Heart left ventricle (tissue), 16 donors: ENCODE data around the gene FNDC3B. TPM values are rescaled to one million over a fixed set of nuclear protein-coding genes. Genes with fewer than 3 reads are reported as not detected.
A peak's percentile ranks its signal among the peaks of the same experiment; 100 is the strongest.

Source experiments
- ATAC-seq, 4 donors: fragments of 200-7000 bp; cut with Tn5 transposase; one replicate each; pipeline ENCODE4 v1.9.1; 2020 to 2022; ENCODE audit warnings: moderate library complexity in 4 of 4, mild to moderate bottlenecking in 3 of 4, moderate number of reproducible peaks in 1 of 4
- DNase-seq, 5 donors: peaks; one replicate each; pipeline ENCODE4 v3.0.0-alpha.2; 2020
- H3K27ac ChIP-seq, 12 donors: fragments of 200-600 bp; sonication (generic) in 4 of 12; one replicate each; pipeline versions ENCODE4 v1.5.0 to v1.8.0; 2016 to 2022; ENCODE audit warnings: mild to moderate bottlenecking in 2 of 12
- H3K27me3 ChIP-seq, 9 donors: fragments of 200-600 bp; sonication (generic) in 2 of 9; one replicate each; pipeline versions ENCODE4 v1.5.1 to v1.8.0; 2016 to 2022; ENCODE audit warnings: mild to moderate bottlenecking in 3 of 9
- H3K36me3 ChIP-seq, 9 donors: fragments of 200-600 bp; sonication (generic) in 2 of 9; one replicate each; pipeline versions ENCODE4 v1.5.0 to v1.8.0; 2018 to 2022; ENCODE audit warnings: mild to moderate bottlenecking in 2 of 9
- H3K4me1 ChIP-seq, 12 donors: fragments of 200-600 bp; sonication (generic) in 4 of 12; one replicate each; pipeline versions ENCODE4 v1.5.0 to v1.8.0; 2016 to 2022; ENCODE audit warnings: mild to moderate bottlenecking in 3 of 12
- H3K4me3 ChIP-seq, 12 donors: fragments of 200-600 bp; sonication (generic) in 4 of 12; one replicate each; pipeline versions ENCODE4 v1.5.0 to v1.8.0; 2017 to 2022; ENCODE audit warnings: mild to moderate bottlenecking in 9 of 12, moderate library complexity in 4 of 12
- H3K9me3 ChIP-seq, 12 donors: fragments of 200-600 bp; sonication (generic) in 4 of 12; one replicate each; pipeline versions ENCODE4 v1.5.0 to v1.8.0; 2016 to 2022; ENCODE audit warnings: mild to moderate bottlenecking in 1 of 12
- POLR2A ChIP-seq, 2 donors: fragments of 450-650 bp; IDR thresholded peaks; one replicate each; pipeline ENCODE4 v1.6.1; 2017; ENCODE audit warnings: antibody characterized with exemption in 2 of 2, mild to moderate bottlenecking in 2 of 2, moderate library complexity in 2 of 2
- WGBS, 4 donors: extraction: QIAGEN DNeasy Blood & Tissue Kit in 2 of 4; methylation state at CpG; one replicate each; pipeline versions ENCODE4 v1.1.5 to v1.1.7; 2013 to 2018; 5-methylcytosine and 5-hydroxymethylcytosine counted together
- intact Hi-C, 10 donors: fragments of 100-400 bp; cut with DNase I; formaldehyde crosslinking; loops; one replicate each; pipeline versions ENCODE4 v1.11.1 to v1.14.2; 2022
- polyA plus RNA-seq, 2 donors: library from polyadenylated mRNA; stranded (reverse); fragments of 200-250 nt; gene quantifications; one replicate each; pipeline ENCODE4 v1.2.3, GENCODE V29; 2013
- total RNA-seq, 9 donors: library from RNA; depleted of rRNA in 2 of 9; stranded (reverse); fragments of >200 nt in 2 of 9; fragmentation: NEBNext Ultra II Directional in 3 of 9; extraction: Animal tissue kit (Norgen Biotek cat#: 25700) in 3 of 9; gene quantifications; one replicate each; pipeline versions ENCODE4 v1.1.0 to v1.2.4, GENCODE V29; 2016 to 2023
- TF ChIP-seq, protein P1 (sequence below), 12 donors: fragments of 200-600 bp; sonication (generic) in 4 of 12; IDR thresholded peaks; one replicate each; pipeline versions ENCODE4 v1.5.0 to v1.8.0; 2018 to 2022; ENCODE audit warnings: antibody characterized with exemption in 12 of 12, mild to moderate bottlenecking in 5 of 12
- donor health status: ischemic (EF 13 %, LVEDD 7.1; RV severe dilation, severe dysfunction).
- donor health status: healthy with polysubstance abuse.
- donor health status: DM: no; HTN: yes; CAD: no.
- donor health status: DM: no; HTN: no; CAD: no.
- donor health status: ischemic (EF 25% LVEDD 6.9; RV normal size, moderate dysfunction).
- donor health status: ischemic (EF 25% LVEDD 5.7; RV mildly dilated, moderate dysfunction).
- donor health status: healthy.
- donor health status: DM: yes; HTN: yes; CAD: no.
- donor health status: ischemic (EF 35%, LVEDD 5.7; RV mildly dilated, moderate dysfunction).
- donor health status: nonischemic (EF 11% LVEDD 7.7; RV severe dilation, severe dysfunction).
- donor health status: DM: yes; HTN: yes; CAD: no.
- donor health status: PGD.
- donor health status: ischemic (EF 29% LVEDD 5.4; RV normal size, mild dysfunction).
- donor health status: nonischemic (EF 23%, LVEDD 6.1; RV moderate dilation, normal function).

The FNDC3B gene
- total and polyA plus RNA-seq, 11 donors: 9.4 to 113 (median 68.2) TPM

- Histone ChIP-seq H3K4me1 (peaks cover 0 to 95% (median 74%) of the 10 kb centered on the region in 12 donors), H3K9me3 (no peaks in the 10 kb centered on the region), H3K4me3 (no peak overlapping the region), H3K27ac (peak overlapping the region in 1 of 12 donors; percentile 30), H3K27me3 (no peaks in the 10 kb centered on the region), H3K36me3 (peaks cover 0 to 7% (median 0%) of the 10 kb centered on the region in 9 donors)
- ATAC-seq (no peak), DNase-seq (no peak)
- intact Hi-C loops: no loop called here
- TF ChIP-seq, protein P1, sequence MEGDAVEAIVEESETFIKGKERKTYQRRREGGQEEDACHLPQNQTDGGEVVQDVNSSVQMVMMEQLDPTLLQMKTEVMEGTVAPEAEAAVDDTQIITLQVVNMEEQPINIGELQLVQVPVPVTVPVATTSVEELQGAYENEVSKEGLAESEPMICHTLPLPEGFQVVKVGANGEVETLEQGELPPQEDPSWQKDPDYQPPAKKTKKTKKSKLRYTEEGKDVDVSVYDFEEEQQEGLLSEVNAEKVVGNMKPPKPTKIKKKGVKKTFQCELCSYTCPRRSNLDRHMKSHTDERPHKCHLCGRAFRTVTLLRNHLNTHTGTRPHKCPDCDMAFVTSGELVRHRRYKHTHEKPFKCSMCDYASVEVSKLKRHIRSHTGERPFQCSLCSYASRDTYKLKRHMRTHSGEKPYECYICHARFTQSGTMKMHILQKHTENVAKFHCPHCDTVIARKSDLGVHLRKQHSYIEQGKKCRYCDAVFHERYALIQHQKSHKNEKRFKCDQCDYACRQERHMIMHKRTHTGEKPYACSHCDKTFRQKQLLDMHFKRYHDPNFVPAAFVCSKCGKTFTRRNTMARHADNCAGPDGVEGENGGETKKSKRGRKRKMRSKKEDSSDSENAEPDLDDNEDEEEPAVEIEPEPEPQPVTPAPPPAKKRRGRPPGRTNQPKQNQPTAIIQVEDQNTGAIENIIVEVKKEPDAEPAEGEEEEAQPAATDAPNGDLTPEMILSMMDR (IDR thresholded peaks at IDR 0.05): no peak
- no peak for TF ChIP-seq POLR2A (IDR thresholded peaks at IDR 0.05)
- WGBS, 4 donors: 88 to 92% (median 91%) methylated on average over 8 of the region's 8 CpGs
These were observed 32.5 kb downstream of the FNDC3B start for GRCh38 chr3:172071780-172072330.

DNA sequence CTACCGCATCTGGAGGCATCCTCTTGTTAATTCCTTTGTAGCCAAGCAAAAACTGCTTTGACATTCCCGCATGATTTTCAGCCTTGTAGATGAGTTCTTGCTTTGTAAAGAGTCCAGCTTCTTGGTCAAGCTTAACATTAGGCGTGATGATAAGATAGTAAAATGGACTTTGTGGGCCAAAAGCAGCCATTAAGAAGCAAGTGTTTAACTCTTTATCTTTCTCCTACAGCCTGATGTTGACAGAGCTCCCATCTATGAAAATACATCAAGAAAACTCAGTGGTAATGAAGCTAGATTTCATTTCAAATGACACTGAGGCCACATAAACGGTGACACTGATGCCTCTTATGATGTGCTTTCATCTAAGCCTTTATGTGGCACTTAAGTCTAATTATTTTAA lies 33.2 kb downstream of the FNDC3B start:
- H3K27ac ChIP-seq: no peak overlapping the region
- TF ChIP-seq POLR2A (IDR thresholded peaks at IDR 0.05): no peak
- TF ChIP-seq, protein P1 (IDR thresholded peaks at IDR 0.05): no peak

DNA sequence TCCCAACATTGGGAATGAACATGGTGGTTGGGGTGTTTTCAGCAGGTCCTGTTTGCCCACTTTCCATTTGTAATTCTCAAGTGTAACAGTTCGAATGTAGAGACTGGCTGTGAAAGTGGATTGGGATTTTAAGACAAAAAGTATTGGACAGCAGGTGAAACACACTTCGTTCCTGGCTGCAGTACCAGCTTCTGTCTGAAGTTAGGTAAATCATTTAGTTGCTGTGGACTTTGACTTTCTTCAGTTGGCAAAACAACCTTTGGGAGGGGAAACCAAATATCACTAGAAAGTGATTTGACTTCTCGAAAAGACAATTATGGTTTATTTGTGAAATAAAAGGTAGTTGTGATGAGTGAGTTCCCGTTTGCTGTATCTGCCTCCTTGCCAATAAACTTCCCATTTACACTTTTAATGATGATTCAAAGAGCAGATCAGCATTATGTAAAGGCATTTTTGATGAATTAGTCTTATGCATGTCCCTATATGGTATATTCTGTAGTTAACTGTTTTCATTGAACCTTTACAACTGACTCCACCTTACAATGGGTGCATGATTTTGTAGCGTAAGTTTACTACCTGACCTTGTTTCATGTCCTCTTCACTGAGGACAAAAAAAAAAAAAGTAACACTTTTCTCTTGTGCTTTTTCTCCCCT lies 34.0 kb downstream of the FNDC3B start:
- no peak for TF ChIP-seq POLR2A (IDR thresholded peaks at IDR 0.05)
- TF ChIP-seq, protein P1 (IDR thresholded peaks at IDR 0.05): no peak
- Histone ChIP-seq H3K36me3 (peaks cover 0 to 7% (median 0%) of the 10 kb centered on the region in 9 donors), H3K27me3 (no peaks in the 10 kb centered on the region), H3K9me3 (no peaks in the 10 kb centered on the region), H3K4me3 (no peak overlapping the region), H3K4me1 (peaks cover 0 to 80% (median 66%) of the 10 kb centered on the region in 12 donors), H3K27ac (no peak overlapping the region)
- DNase-seq (no peak), ATAC-seq (no peak)
- 94 to 95% (median 94%) methylated on average over 5 of the region's 5 CpGs for WGBS, 4 donors
- intact Hi-C loops: no loop called here

More for the DNA sequence above, 33.2 kb downstream of the FNDC3B start:
- Histone ChIP-seq H3K4me1 (peaks cover 0 to 88% (median 67%) of the 10 kb centered on the region in 12 donors), H3K27me3 (no peaks in the 10 kb centered on the region), H3K36me3 (peaks cover 0 to 7% (median 0%) of the 10 kb centered on the region in 9 donors), H3K9me3 (no peaks in the 10 kb centered on the region), H3K4me3 (no peak overlapping the region)
- DNase-seq (no peak), ATAC-seq (no peak)
- intact Hi-C loops: no loop called here
- 76 to 84% (median 79%) methylated on average over 4 of the region's 4 CpGs for WGBS, 4 donors

- Histone ChIP-seq H3K4me3 (no peak overlapping the region), H3K9me3 (no peaks in the 10 kb centered on the region), H3K4me1 (peaks cover 0 to 79% (median 65%) of the 10 kb centered on the region in 12 donors), H3K27ac (peak overlapping the region in 1 of 12 donors; percentile 66), H3K27me3 (no peaks in the 10 kb centered on the region), H3K36me3 (peaks cover 0 to 7% (median 0%) of the 10 kb centered on the region in 9 donors)
- WGBS, 4 donors: 81 to 96% (median 94%) methylated on average over 2 of the region's 2 CpGs
- ATAC-seq (no peak), DNase-seq (no peak)
- TF ChIP-seq, protein P1 (IDR thresholded peaks at IDR 0.05): no peak
- TF ChIP-seq POLR2A (IDR thresholded peaks at IDR 0.05): no peak
- intact Hi-C loops: no loop called here
These were observed 34.7 kb downstream of the FNDC3B start for GRCh38 chr3:172074032-172074431.
